Measurements from ENCODE around the gene RGS11. TPM values are rescaled to one million over a fixed set of nuclear protein-coding genes. Genes with fewer than 3 reads are reported as not detected.

RGS11 gene
- total RNA-seq, 4 donors from 2014 or later = 0.88 to 4.8 (median 2.6) TPM

DNA sequence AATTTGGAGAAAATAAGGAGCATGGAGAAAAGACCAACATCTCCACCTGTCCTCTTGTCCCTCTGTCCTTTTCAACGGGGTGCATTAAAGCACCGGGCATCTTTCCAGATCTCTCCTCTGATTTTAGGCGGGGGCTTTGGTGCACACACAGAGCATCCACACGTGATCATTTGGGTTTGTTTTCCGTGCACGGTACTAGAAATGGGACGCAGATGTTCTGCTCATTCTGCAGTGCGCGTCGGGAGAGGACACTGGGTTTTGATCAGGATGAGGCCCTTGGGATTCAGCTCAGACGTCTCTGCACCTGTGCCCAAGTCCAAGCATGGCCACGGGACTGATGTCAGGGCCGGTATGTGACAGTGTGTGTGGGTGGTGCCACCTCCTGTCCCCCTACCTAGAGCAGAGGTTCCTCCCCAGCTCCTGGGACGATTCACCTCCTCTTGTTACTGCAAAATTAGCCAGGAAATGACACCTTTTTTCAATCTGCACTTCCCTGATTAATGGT is 39.1 kb upstream of the RGS11 start:
- TF ChIP-seq, protein P1, sequence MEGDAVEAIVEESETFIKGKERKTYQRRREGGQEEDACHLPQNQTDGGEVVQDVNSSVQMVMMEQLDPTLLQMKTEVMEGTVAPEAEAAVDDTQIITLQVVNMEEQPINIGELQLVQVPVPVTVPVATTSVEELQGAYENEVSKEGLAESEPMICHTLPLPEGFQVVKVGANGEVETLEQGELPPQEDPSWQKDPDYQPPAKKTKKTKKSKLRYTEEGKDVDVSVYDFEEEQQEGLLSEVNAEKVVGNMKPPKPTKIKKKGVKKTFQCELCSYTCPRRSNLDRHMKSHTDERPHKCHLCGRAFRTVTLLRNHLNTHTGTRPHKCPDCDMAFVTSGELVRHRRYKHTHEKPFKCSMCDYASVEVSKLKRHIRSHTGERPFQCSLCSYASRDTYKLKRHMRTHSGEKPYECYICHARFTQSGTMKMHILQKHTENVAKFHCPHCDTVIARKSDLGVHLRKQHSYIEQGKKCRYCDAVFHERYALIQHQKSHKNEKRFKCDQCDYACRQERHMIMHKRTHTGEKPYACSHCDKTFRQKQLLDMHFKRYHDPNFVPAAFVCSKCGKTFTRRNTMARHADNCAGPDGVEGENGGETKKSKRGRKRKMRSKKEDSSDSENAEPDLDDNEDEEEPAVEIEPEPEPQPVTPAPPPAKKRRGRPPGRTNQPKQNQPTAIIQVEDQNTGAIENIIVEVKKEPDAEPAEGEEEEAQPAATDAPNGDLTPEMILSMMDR (IDR thresholded peaks at IDR 0.05) = no peak
- TF ChIP-seq POLR2A (IDR thresholded peaks at IDR 0.05) = no peak
- peaks cover 3 to 76% (median 19%) of the 10 kb centered on the region in 3 donors for H3K36me3 ChIP-seq
- 69 to 78% methylated on average over 10 to 14 of the region's 14 CpGs for WGBS, 2 donors
- intact Hi-C loops (cut with DNase I) = no loop called here
- H3K4me3 ChIP-seq = no peak overlapping the region
- no peaks in the 10 kb centered on the region for H3K9me3 ChIP-seq
- H3K4me1 ChIP-seq = no peaks in the 10 kb centered on the region
- no peak overlapping the region for H3K27ac ChIP-seq
- no peaks in the 10 kb centered on the region for H3K27me3 ChIP-seq
- DNase-seq = no peak

DNA sequence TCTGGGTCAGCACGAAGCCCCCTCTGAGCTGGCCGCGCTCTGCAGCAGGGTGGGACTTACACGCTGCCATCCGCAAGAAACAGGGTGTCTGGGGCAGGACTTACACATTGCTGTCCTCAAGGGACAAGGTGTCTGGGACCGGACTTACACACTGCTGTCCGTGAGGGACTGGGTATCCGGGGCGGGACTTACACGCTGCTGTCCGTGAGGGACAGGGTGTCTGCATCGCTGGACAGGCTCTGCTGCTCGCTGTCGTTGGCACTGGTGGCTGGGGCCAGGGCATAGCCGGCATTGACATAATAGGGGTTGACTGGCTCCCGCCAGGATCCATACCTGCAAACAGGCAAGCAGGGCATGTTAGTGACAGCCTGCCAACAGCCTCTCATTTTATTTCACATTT is 38.6 kb upstream of the RGS11 start:
- 80 to 98% methylated on average over 1 to 8 of the region's 16 CpGs for WGBS, 2 donors
- Histone ChIP-seq H3K27ac (no peak overlapping the region), H3K36me3 (peaks cover 4 to 79% (median 23%) of the 10 kb centered on the region in 3 donors), H3K27me3 (no peaks in the 10 kb centered on the region), H3K4me1 (no peaks in the 10 kb centered on the region), H3K9me3 (no peaks in the 10 kb centered on the region), H3K4me3 (no peak overlapping the region)
- TF ChIP-seq, protein P1 (IDR thresholded peaks at IDR 0.05) = no peak
- no peak for TF ChIP-seq POLR2A (IDR thresholded peaks at IDR 0.05)
- no peak for DNase-seq
- intact Hi-C loops (cut with DNase I) = no loop called here

- H3K36me3 ChIP-seq = peaks cover 16 to 80% (median 19%) of the 10 kb centered on the region in 3 donors
- WGBS, 2 donors = 85 to 98% methylated on average over 15 of the region's 15 CpGs
These were observed 36.0 kb upstream of the RGS11 start for GRCh38 chr16:311725-312124.

DNA sequence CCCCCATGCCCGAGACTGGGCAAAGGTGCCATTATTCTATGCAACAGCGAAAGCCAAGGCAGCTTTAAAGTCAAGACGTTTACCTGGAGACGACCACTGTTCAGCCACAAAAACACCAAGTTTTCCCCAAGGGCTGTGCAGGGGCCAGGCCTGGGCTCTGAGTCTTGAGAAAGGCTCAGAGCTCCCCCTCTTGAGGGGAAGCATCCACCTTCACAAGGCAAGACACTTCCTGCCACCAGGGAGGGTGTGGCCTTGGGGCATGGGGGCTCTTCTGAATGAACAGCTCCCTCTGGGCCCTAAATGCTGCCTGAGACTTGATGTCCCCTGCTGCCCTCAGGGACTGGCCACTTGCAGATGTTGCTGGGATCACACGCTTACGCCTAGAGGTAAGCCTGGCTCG is 33.7 kb upstream of the RGS11 start:
- Histone ChIP-seq H3K27me3 (no peaks in the 10 kb centered on the region), H3K4me1 (peaks cover 0 to 12% (median 0%) of the 10 kb centered on the region in 3 donors), H3K4me3 (no peak overlapping the region), H3K36me3 (peaks cover 16 to 92% (median 18%) of the 10 kb centered on the region in 3 donors), H3K9me3 (no peaks in the 10 kb centered on the region), H3K27ac (no peak overlapping the region)
- intact Hi-C loops (cut with DNase I) = no loop called here
- 50 to 61% methylated on average over 4 of the region's 7 CpGs for WGBS, 2 donors
- DNase-seq = no peak
- TF ChIP-seq, protein P1 (IDR thresholded peaks at IDR 0.05) = no peak
- no peak for TF ChIP-seq POLR2A (IDR thresholded peaks at IDR 0.05)

More at GRCh38 chr16:311725-312124, 36.0 kb upstream of the RGS11 start:
- TF ChIP-seq, protein P1 (IDR thresholded peaks at IDR 0.05) = no peak
- no peak for TF ChIP-seq POLR2A (IDR thresholded peaks at IDR 0.05)
- no peak overlapping the region for H3K27ac ChIP-seq
- no peaks in the 10 kb centered on the region for H3K27me3 ChIP-seq
- DNase-seq = no peak
- no peak overlapping the region for H3K4me3 ChIP-seq
- intact Hi-C loops (cut with DNase I) = no loop called here
- peaks cover 0 to 1% (median 0%) of the 10 kb centered on the region in 3 donors for H3K4me1 ChIP-seq
- H3K9me3 ChIP-seq = no peaks in the 10 kb centered on the region

DNA sequence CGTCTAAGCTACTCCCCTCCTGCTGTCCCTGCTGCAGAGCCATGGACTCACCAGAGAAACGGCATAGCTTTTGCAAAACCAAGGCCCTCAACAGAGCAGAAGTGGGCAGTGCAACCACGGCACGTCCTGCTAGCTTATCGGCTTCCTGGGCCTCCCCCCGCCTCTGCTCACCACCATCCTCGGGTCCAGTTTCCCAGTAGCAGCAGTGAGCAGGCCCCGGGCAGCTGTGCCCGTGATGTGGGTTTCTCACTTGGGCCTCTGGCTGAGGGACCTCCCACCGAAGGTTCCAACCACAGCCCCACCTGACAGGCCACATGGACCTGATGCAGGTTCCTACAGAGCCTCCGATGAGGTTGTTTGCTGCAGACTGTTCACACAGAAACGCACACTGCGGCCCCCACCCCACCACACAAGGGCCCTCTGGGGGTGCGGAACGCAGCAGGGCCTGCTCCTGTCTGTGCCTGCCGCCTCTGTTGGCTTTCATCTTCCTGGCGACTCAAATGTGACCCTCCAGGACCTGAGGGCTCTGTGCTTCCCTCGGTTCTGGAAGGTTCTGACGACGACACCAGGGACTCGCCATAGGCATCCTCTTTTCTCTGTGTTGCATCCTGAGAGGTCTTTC is 32.1 kb upstream of the RGS11 start:
- Histone ChIP-seq H3K4me3 (no peak overlapping the region), H3K9me3 (no peaks in the 10 kb centered on the region), H3K36me3 (peaks cover 4 to 92% (median 16%) of the 10 kb centered on the region in 3 donors), H3K4me1 (peaks cover 0 to 12% (median 0%) of the 10 kb centered on the region in 3 donors), H3K27ac (no peak overlapping the region), H3K27me3 (no peaks in the 10 kb centered on the region)
- no peak for DNase-seq
- WGBS, 2 donors = 89 to 90% methylated on average over 4 to 16 of the region's 21 CpGs
- intact Hi-C loops (cut with DNase I) = no loop called here
- TF ChIP-seq, protein P1 (IDR thresholded peaks at IDR 0.05) = no peak
- no peak for TF ChIP-seq POLR2A (IDR thresholded peaks at IDR 0.05)

Measured in esophagus squamous epithelium (tissue), 5 donors.